HG03565 (cell line): ENCODE results near the gene RABL6.
"Not testable (repeated sequence)": the region's sequence is repeated elsewhere in the genome, so short reads cannot be mapped to it uniquely, and the experiment has no call there.

Source experiments
- ATAC-seq: cut with Tn5 transposase; IDR thresholded peaks from one replicate; pipeline ENCODE4 v1.9.1; 2021; ENCODE audit warnings: mild to moderate bottlenecking, moderate library complexity; ENCODE audit not compliant: unreplicated experiment

Gene RABL6

DNA sequence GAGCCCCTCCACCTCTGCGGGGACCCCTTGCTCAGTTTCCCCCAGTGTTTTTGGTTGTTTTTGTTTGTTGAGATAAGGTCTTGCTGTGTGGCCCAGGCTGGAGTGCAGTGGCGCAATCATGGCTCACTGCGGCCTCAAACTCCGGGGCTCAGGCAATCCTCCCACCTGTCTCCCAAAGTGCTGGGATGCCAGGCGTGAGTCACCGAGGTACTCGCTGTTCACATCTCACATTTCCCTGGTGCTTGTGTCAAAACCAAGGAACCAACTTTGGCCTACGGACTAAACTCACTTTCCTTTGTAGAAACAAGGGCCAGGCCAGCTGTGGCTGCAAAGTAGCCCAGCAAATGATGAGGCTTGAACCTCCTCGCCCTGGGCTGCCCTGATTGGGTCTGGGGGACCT, 24.8 kb downstream of the RABL6 start:
- ATAC-seq = no peak

DNA sequence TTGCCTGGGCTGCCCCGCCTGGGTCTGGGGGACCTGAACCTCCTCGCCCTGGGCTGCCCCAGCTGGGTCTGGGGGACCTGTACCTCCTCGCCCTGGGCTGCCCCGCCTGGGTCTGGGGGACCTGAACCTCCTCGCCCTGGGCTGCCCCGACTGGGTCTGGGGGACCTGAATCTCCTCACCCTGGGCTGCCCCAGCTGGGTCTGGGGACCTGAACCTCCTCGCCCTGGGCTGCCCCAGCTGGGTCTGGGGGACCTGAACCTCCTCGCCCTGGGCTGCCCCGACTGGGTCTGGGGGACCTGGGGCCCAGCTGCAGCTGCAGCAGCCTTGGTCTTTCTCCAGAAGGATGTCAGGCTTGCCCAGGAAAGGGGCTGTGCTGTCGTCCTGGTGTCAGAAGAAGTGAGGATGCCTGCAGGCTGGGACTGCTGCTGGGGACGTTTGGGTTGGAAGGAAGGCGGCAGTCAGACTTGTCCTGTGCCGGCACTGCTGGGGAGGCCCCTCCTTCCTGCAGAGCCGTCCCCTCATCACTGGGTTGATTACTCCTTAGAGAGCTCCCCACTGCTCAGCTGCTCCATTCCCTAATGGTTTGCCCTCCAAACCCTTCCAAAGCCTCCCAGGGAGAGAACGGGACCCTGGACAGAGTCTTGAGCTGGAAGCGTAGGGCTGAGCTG, 25.8 kb downstream of the RABL6 start:
- not testable (repeated sequence) for ATAC-seq

DNA sequence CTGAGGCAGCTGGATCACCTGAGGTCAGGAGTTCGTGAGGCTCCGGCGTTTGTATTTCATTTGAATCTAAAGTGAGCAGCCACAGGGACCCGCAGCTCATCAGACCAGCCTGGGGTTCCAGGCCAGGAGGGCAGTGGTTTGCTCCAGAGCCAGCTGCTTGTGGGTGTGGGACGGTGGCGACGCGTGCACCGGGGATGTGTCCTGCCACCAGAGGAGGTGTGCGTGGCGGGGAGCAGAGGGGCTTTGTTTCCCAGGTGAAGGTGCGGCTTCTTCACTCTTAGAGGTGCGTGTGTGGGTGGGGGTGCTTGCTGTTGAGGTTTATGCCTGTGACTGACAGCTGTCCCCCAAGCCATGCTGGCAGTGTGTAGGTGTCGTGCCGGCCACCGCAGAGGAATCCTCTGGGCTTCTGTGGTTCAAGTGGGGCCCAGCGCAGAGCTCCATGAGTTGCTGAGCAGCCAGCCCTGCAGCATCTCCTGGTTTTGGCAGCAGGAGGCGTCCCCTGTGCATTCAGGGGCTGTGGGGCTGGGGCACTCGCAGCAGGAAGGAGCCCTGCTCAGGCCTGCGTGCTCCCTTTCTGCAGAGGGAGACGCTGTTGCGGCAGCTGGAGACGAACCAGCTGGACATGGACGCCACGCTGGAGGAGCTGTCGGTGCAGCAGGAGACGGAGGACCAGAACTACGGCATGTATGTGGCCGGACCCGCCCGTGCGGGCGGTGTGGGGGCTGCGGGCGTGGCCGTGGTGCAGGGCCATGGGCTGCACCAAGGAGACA, 27.6 kb downstream of the RABL6 start:
- no peak for ATAC-seq

DNA sequence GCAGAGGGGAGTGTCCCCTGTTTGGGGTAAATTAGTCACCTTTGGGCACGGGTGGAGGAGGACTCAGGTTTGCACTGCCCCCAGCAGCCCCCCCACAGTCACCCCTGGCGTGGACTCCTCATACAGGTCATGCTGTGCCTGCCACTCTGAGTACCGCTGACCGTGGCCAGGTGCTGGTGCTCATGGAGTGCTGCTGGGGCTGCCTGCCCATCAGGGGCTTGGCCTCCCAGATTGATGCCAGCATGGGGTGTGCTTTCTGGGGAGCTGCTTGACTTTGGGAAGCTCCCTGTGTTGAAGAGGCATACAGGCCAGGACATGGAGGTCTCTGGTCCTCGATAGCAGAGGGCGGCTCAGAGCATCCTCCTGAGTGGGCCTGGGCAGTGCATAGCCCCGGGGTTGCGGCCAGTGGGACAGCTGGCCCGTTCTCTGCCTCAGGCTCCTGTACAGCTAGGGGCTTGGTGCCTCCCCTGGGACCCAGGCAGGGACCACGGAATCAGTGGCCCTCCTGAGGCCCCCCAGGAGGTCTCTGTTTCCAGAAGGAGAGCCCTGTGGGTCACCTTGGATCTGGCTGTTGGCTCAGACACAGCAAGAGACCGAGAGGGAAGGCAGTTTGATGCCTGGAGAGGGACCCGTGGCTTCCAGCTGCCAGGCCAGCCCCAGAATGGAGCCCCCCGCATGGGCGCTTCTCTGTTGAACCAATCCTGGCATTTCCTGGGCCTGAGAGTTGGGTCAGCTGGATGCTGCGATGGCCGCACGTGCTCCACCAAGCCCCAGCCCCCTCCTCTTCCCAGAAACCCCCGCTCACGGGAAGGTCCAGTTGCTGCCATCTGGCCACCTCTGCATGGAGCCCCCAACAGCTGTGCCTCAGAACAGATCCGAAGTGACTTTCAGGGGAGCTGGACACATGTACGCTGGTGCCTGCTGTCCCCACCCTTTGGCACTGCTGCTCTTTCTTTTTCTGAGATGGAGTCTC, 28.5 kb downstream of the RABL6 start:
- no peak for ATAC-seq

DNA sequence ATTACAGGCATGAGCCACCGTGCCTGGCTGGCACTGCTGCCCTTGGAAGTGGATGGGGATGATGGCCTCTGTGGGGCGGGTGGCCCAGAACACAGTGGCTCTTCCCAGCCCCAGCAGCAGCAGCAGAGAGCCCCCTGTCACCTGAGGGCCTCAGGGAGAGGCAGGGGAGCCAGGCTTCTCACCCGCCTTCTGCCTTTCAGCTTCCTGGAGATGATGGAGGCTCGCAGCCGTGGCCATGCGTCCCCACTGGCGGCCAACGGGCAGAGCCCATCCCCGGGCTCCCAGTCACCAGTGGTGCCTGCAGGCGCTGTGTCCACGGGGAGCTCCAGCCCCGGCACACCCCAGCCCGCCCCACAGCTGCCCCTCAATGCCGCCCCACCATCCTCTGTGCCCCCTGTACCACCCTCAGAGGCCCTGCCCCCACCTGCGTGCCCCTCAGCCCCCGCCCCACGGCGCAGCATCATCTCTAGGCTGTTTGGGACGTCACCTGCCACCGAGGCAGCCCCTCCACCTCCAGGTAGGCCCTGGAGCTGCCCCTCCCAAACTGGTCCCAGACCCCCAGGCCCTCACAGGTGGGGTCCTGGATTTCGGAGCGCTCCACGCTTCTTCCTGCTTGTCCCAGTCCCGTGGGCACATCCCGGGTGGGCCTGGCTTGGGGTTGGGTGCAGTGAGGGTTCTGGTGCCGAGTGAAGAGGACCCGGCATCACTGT, 29.6 kb downstream of the RABL6 start:
- ATAC-seq = no peak

DNA sequence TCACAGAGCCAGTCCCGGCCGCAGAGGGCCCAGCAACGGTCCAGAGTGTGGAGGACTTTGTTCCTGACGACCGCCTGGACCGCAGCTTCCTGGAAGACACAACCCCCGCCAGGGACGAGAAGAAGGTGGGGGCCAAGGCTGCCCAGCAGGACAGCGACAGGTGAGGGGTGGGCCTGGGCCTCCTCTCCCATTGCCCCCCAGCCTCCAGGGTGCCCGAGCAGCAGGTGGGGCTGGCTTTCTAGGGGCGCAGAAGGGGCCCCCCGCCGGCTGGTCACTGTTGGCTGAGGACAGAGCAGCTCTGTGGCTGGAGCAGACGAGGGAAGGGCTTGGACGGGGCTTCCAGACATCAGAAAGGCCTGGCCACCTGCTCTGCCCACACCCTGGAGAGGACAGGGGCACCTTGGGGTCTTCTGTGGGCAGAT, 30.1 kb downstream of the RABL6 start:
- not testable (repeated sequence) for ATAC-seq

DNA sequence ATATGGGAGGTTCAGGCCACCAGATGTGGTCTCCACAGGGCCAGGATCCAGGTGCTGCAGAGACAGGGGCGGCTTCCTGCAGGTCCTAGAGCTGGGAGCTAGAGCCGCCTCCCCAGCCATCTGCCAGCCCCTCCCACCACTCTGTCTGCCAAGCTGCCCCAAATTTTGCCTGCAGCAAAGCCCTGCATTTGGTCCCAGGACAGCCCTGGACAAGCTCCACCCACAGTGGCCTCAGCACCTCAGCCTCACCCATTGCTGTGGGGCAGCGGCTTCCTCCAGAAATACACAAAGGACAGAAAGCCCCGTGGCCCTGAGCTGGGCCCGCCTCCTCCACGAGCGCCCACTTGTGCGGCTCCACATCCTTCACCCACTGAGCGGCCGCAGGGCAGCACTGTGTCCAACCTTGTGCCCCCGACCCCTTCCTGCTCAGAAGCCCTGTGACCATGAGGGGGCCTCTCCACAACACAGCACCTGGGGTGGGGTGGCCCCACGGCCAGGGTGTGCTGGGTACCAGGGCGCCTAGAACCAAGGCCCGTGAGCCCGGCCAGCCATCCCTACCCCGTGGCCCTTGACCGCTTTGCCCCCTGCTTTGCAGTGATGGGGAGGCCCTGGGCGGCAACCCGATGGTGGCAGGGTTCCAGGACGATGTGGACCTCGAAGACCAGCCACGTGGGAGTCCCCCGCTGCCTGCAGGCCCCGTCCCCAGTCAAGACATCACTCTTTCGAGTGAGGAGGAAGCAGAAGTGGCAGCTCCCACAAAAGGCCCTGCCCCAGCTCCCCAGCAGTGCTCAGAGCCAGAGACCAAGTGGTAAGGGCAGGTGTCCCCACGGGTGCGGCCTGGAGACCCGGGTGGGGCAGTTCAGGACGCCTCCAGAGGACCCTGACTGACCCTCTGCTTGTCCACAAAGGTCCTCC, 30.8 kb downstream of the RABL6 start:
- ATAC-seq = no peak

DNA sequence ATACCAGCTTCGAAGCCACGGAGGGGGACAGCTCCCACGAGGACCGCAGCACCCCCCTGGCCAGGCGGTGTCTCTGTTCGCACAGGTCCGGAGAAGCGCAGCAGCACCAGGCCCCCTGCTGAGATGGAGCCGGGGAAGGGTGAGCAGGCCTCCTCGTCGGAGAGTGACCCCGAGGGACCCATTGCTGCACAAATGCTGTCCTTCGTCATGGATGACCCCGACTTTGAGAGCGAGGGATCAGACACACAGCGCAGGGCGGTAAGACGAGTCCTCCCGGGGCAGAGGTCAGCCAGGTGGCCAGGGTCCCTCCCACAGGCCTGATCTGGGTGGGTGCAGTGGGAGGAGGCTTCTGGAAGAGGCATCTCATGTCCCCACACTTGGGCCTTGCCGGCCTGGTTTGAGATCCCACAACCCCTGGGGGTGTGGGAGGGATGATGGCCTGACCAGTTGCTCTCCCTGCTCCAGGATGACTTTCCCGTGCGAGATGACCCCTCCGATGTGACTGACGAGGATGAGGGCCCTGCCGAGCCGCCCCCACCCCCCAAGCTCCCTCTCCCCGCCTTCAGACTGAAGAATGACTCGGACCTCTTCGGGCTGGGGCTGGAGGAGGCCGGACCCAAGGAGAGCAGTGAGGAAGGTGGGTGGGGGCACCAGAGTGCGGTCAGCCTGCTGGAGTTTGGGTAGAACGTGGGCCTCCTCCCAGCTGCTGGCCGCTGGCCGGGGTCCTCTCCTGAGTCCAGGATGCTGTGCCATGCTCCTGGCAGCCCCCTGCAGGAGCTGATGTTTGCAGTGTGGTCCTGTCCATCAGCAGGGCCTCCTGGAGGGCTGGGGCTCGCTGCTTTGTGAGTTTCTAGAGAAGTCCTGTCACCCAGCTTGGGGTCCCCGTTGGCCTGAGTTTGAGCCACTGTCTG, 31.7 kb downstream of the RABL6 start:
- no peak for ATAC-seq

DNA sequence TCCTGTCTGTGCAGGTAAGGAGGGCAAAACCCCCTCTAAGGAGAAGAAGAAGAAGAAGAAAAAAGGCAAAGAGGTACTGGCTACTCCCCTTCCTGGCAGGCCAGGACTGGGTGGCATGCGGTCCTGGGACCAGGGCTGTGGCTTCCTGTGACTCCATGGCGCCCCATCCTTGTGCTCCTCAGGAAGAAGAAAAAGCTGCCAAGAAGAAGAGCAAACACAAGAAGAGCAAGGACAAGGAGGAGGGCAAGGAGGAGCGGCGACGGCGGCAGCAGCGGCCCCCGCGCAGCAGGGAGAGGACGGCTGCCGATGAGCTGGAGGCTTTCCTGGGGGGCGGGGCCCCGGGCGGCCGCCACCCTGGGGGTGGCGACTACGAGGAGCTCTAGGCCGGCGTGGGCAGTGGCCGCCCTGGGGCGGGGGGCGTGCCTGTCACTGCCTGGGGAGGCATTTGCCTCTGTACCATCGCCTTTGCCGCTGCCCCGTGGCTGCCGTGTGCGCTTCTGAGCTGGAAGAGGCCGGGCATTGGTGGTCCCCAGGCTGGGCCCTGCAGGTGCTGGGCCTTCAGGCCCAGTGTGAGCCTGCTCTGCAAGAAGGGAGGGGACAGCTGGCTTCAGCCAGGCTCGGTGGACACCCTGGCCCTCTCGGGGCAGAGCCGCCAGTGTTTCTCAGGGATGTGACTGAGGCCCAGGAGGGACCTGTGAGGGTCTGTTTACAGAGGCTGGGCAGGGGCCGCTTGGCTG, 32.6 kb downstream of the RABL6 start:
- no peak for ATAC-seq

DNA sequence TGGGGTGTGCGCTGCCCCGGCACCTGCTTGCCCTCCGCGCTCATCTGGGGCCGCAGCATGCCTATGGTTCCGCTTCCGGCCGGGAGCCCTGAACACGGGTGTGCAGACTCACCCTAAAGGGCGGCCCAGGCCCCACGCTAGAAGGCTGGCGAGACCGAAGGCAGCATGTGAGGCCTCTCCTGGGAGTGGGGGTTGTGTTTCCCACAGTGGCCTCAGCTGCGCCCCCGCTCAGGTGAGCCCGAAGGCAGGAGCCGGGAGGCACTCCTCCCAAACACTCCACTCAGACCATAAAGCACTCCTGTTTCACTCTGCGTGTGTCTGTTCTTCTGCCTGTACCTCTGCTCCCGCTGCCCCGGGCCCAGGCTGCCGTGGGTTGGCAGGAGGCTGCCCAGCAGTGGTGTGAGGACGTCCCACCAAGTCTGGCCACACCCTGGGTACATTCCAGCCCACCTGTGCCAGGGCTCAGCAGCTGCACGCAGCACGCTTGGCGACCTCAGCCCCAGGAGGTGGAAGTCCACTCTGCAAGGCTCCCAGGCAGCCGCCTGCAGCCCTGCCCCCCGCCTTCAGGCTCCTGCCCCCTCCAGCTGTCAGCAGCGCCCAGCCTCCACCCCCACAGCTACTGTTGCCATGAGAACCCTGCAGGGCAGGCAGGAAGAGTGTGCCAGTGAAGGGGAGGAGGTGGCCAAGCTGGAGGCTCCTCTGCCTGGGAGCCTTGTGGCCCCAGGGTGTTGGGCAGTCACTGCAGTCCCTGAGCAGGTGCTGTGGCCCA, 33.3 kb downstream of the RABL6 start:
- ATAC-seq = no peak

DNA sequence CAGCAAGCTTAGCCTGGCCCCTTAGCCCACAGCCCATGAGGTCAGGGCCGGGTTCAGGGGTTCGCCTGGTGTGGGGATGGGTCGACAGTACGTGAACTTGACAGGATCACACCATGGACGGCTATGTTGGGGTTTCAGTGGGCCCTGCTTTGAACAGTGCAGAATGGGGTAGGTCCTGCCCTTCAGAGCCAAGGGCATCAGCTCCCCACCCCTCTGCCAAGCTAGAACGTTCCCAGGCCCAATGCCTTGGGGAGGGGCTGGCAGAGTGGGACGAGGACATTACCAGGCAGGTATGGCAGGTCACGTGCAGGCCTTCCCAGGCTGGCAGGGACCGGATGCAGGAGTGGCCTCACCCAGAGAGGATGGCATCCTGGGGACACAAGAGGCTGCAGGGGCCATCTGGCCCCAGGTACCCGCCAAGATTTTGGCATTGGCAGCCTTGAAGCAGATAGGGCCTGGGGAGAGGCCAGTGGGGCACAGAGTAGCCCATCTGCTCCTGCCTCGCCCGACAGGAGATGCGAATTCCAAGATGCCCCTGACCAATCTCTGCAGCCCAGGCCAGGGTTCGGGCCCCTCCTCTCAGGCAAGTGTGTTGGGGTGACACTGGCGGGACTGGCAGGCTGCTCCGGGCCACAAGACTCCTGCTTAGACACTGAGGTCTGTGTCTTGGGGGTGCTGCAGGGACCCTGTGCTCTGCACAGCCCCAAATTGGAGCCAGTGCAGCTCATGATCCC, 34.1 kb downstream of the RABL6 start:
- not testable (repeated sequence) for ATAC-seq

DNA sequence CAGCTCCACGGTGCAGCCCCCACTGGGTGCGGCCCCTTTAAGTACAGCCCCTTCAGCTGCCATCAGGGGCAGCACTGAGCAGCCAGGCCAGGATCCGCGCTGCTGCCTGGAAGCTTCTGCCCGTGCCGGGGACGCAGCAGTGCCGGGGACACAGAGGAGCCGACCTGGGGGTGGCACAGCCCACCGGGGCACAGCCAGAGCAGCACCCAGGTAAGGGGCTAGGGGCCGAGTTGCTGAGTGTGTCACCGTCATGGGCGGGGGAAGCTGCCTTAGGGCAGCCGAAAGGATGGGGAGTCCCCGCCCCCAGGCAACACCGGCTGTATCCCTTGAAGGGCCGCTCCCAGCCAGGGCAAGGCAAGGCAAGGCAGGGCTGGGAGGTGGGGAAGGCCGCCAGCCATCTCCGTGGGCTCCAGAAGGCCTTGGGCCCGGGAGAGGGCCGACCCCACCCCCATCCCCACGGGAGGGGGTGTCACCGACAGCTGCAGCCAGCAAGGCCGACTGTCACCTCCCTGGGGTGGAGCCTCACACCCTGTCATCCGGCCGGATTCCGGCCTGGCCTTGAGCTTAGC, 34.7 kb downstream of the RABL6 start, which contains the start of gene AJM1:
AJM1 (plus strand) TSS at position 99 of the 569 bp plus-strand sequence. CDS start 1,937 bp downstream, outside the sequence.
- peak; percentile 47 for ATAC-seq

DNA sequence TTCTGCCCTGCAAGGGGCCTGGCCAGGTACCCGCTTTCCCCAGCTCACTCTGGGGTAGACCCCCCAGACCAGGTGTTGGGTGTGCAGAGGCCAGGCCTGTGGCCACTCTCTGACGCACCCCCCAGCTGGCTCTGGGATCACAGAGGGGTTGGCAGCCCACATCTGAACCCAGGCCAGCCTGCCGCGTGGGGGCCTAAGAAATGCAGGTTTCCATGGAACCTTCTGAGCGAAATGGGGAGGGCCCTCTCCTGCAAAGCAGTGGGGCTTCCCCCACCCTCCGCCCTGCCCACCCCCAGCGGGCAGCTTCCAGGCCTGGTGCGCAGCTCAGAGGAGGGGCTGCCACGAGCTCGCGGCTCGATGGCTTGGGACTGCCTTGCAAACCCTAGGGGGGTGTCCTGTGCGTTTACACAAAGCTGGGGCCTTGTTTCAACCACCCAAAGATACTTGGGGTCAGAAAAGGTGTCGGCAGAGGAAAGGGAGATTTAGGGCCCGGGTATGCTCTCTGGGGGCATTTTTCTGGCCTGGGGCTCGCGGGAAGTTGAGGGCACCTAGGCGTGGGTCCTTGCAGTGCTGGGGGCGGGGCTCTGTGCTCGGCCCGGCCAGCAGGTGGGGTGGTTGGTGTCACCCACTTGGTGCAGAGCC, 35.5 kb downstream of the RABL6 start:
- ATAC-seq = not testable (repeated sequence)

DNA sequence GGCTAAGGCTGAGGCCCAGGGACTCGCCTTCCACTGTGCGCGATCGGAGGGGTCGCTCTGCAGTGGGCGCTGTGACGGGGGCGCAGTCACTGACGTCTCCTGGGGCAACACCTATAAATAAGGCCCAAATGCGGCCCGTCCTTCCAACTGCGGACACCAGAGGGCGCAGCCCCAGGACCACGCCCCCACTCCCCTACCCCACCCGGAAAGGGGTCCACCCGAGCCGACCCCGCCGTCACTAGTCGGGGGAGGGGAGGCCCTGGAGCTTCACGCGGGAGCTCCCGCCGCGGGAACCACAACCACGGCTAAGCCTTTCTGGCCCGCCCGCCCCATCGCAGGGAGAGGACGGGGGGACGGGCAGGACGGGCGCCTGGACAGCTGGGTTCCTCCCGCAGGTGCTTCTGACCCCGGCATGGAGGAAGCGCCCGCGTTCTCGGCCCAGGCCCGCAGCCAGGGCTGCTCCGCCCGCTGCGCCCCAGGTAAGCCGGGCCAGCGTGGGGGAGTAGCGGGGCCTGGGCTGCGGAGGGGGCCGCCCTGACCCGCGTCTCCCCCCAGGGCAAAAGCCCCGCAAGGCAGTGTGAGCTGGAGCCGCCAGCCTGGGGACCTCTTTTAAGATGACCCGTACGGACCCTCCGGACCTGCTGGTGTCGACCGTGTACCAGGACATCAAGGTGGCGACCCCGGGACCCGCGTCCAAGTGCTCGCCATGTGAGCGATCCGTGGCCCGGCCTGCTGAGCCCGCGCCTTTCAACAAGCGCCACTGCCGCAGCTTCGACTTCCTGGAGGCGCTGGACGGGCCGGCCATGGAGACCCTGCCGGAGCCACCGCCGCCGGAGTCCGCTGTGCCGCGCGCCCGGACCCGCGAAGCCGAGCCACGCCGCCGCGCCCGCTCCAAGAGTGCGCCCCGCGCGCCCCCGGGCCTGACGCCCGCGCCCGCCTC, 36.3 kb downstream of the RABL6 start:
- not testable (repeated sequence) for ATAC-seq
